HuH-7.5 (cell line): ENCODE measurements around the gene AVPR1B.
"Not testable (repeated sequence)": the region's sequence is repeated elsewhere in the genome, so short reads cannot be mapped to it uniquely, and the experiment has no call there.

ENCODE experiments used
- DNase-seq: peaks from one replicate; pipeline ENCODE4 v3.0.0; 2011; ENCODE audit warnings: low spot score

AVPR1B gene

GRCh38 chr1:206080026-206080820, 37.0 kb downstream of the AVPR1B start:
- DNase-seq: no peak

- DNase-seq: no peak
Measured at GRCh38 chr1:206079135-206079534, 38.1 kb downstream of the AVPR1B start.

GRCh38 chr1:206075786-206076755, 41.1 kb downstream of the AVPR1B start:
- no peak for DNase-seq

- no peak for DNase-seq
Measured at GRCh38 chr1:206074839-206075238, 42.3 kb downstream of the AVPR1B start.

- no peak for DNase-seq
Measured at GRCh38 chr1:206070627-206071304, 46.4 kb downstream of the AVPR1B start.

- DNase-seq: no peak
Measured at GRCh38 chr1:206068314-206068713, 48.9 kb downstream of the AVPR1B start.

- no peak for DNase-seq
Measured at GRCh38 chr1:206067486-206068227, 49.5 kb downstream of the AVPR1B start.

GRCh38 chr1:206066479-206067171, 50.6 kb downstream of the AVPR1B start:
- no peak for DNase-seq

- DNase-seq: no peak
Measured at GRCh38 chr1:206065547-206066145, 51.5 kb downstream of the AVPR1B start.

- DNase-seq: not testable (repeated sequence)
Measured at GRCh38 chr1:206064501-206064900, 52.7 kb downstream of the AVPR1B start.

GRCh38 chr1:206064001-206064400, 53.2 kb downstream of the AVPR1B start:
- not testable (repeated sequence) for DNase-seq

- DNase-seq: no peak
Measured at GRCh38 chr1:206062464-206062863, 54.7 kb downstream of the AVPR1B start.

- no peak for DNase-seq
Measured at GRCh38 chr1:206060844-206061243, 56.3 kb downstream of the AVPR1B start.
